H9 (cell line): ENCODE data around the gene CSTPP1. TPM values are rescaled to one million over a fixed set of nuclear protein-coding genes. Genes with fewer than 3 reads are reported as not detected.

Experiments used
- DNase-seq: peaks from one replicate; pipeline ENCODE4 v3.0.0-alpha.2; 2017
- H2AFZ ChIP-seq: one replicate; pipeline ENCODE4 v1.6.1; 2013; ENCODE audit warnings: mild to moderate bottlenecking, low read length, control low read depth, moderate library complexity
- H2AK5ac ChIP-seq: 2 replicates; pipeline ENCODE4 v1.6.1; 2013; ENCODE audit warnings: low read length, control low read depth, mixed read lengths; ENCODE audit not compliant: insufficient read length
- H2BK120ac ChIP-seq: one replicate; pipeline ENCODE4 v1.6.1; 2013; ENCODE audit warnings: low read depth, mild to moderate bottlenecking, low read length, control low read depth, inconsistent platforms; ENCODE audit not compliant: poor library complexity, severe bottlenecking
- H2BK12ac ChIP-seq: 2 replicates; pipeline ENCODE4 v1.6.1; 2013; ENCODE audit warnings: low read length, control low read depth, mixed read lengths, low read depth; ENCODE audit not compliant: insufficient read length
- H2BK15ac ChIP-seq: 2 replicates; pipeline ENCODE4 v1.6.1; 2013; ENCODE audit warnings: low read depth, low read length, control low read depth
- H2BK20ac ChIP-seq: one replicate; pipeline ENCODE4 v1.6.1; 2013; ENCODE audit warnings: low read depth, mild to moderate bottlenecking, low read length, control low read depth, inconsistent platforms; ENCODE audit not compliant: poor library complexity, severe bottlenecking
- H2BK5ac ChIP-seq: 2 replicates; pipeline ENCODE4 v1.6.1; 2013; ENCODE audit warnings: low read length, control low read depth, mixed read lengths; ENCODE audit not compliant: insufficient read length
- H3K14ac ChIP-seq: 2 replicates; pipeline ENCODE4 v1.6.1; 2013; ENCODE audit warnings: low read length, control low read depth; ENCODE audit not compliant: insufficient read depth
- H3K18ac ChIP-seq: 2 replicates; pipeline ENCODE4 v1.6.1; 2013; ENCODE audit warnings: low read depth, mild to moderate bottlenecking, mixed read lengths, low read length, control low read depth; ENCODE audit not compliant: insufficient read length
- H3K23ac ChIP-seq: 2 replicates; pipeline ENCODE4 v1.6.1; 2013; ENCODE audit warnings: low read length, control low read depth, mixed read lengths, low read depth; ENCODE audit not compliant: insufficient read length
- H3K23me2 ChIP-seq: 2 replicates; pipeline ENCODE4 v1.6.1; 2013; ENCODE audit warnings: low read depth, mild to moderate bottlenecking, mixed read lengths, low read length, control low read depth; ENCODE audit not compliant: insufficient read length, poor library complexity, severe bottlenecking
- H3K27ac ChIP-seq: 2 replicates; pipeline ENCODE4 v1.5.1; 2013; ENCODE audit warnings: low read length, control low read depth, mixed read lengths, low read depth; ENCODE audit not compliant: insufficient read length
- H3K27me3 ChIP-seq: 2 replicates; pipeline ENCODE4 v1.6.1; 2013; ENCODE audit warnings: low read length, control low read depth, inconsistent platforms; ENCODE audit not compliant: insufficient read depth
- H3K4ac ChIP-seq: 2 replicates; pipeline ENCODE4 v1.6.1; 2013; ENCODE audit warnings: low read depth, mild to moderate bottlenecking, control low read depth, inconsistent platforms, low read length, moderate library complexity
- H3K4me1 ChIP-seq: 2 replicates; pipeline ENCODE4 v1.6.1; 2013; ENCODE audit warnings: low read length, control low read depth, inconsistent platforms; ENCODE audit not compliant: insufficient read depth
- H3K4me2 ChIP-seq: 2 replicates; pipeline ENCODE4 v1.6.1; 2013; ENCODE audit warnings: low read length, control low read depth, mixed read lengths; ENCODE audit not compliant: insufficient read length, insufficient read depth
- H3K56ac ChIP-seq: 2 replicates; pipeline ENCODE4 v1.6.1; 2013; ENCODE audit warnings: low read depth, mild to moderate bottlenecking, mixed read lengths, low read length, control low read depth; ENCODE audit not compliant: insufficient read length
- H3K79me1 ChIP-seq: 2 replicates; pipeline ENCODE4 v1.6.1; 2013; ENCODE audit warnings: low read depth, mild to moderate bottlenecking, moderate library complexity, low read length, control low read depth, inconsistent platforms; ENCODE audit not compliant: insufficient read depth, poor library complexity, severe bottlenecking
- H3K79me2 ChIP-seq: 2 replicates; pipeline ENCODE4 v1.6.1; 2013; ENCODE audit warnings: low read length, control low read depth, inconsistent platforms; ENCODE audit not compliant: insufficient read depth
- H3K9ac ChIP-seq: 2 replicates; pipeline ENCODE4 v1.6.1; 2013; ENCODE audit warnings: low read length, control low read depth, mixed read lengths; ENCODE audit not compliant: insufficient read length; ENCODE audit errors: extremely low read depth
- H3K9me3 ChIP-seq: one replicate; pipeline ENCODE4 v1.6.1; 2013; ENCODE audit warnings: low read depth, low read length, inconsistent platforms; ENCODE audit not compliant: control insufficient read depth
- H3T11ph ChIP-seq: one replicate; pipeline ENCODE4 v1.6.1; 2013; ENCODE audit warnings: mild to moderate bottlenecking, low read length, control low read depth, inconsistent platforms
- H4K20me1 ChIP-seq: one replicate; pipeline ENCODE4 v1.6.1; 2013; ENCODE audit not compliant: control insufficient read depth, insufficient read length, insufficient read depth
- H4K5ac ChIP-seq: 2 replicates; pipeline ENCODE4 v1.6.1; 2013; ENCODE audit warnings: low read depth, mild to moderate bottlenecking, mixed read lengths, low read length, control low read depth; ENCODE audit not compliant: insufficient read length
- H4K8ac ChIP-seq: replicated peaks from 2 replicates; pipeline ENCODE4 v1.6.1; 2013; ENCODE audit warnings: low read length, control low read depth, mixed read lengths, low read depth; ENCODE audit not compliant: insufficient read length
- H4K91ac ChIP-seq: 2 replicates; pipeline ENCODE4 v1.6.1; 2013; ENCODE audit warnings: low read depth, mild to moderate bottlenecking, moderate library complexity, mixed read lengths, low read length, control low read depth; ENCODE audit not compliant: insufficient read length
- H3K27ac Mint-ChIP-seq, 3 experiments: 2 replicates in 2 of 3; 3 replicates in 1 of 3; pipeline ENCODE4 v1.8.0; 2020 to 2021; ENCODE audit warnings: mixed read lengths in 3 of 3, mild to moderate bottlenecking in 1 of 3, moderate library complexity in 1 of 3
- H3K27me3 Mint-ChIP-seq: 2 replicates; pipeline ENCODE4 v1.8.0; 2021; ENCODE audit warnings: low read depth, mild to moderate bottlenecking, moderate library complexity, mixed read lengths
- H3K36me3 Mint-ChIP-seq, 3 experiments: 2 replicates in 2 of 3; 3 replicates in 1 of 3; pipeline ENCODE4 v1.8.0; 2020 to 2021; ENCODE audit warnings: low read depth in 3 of 3, mixed read lengths in 3 of 3; ENCODE audit not compliant: insufficient read depth in 1 of 3
- H3K4me1 Mint-ChIP-seq, 2 experiments: 2 replicates each; pipeline ENCODE4 v1.8.0; 2020; ENCODE audit warnings: mixed read lengths in 2 of 2
- H3K4me3 Mint-ChIP-seq, 2 experiments: 2 replicates in 1 of 2; 3 replicates in 1 of 2; pipeline ENCODE4 v1.8.0; 2020 to 2021; ENCODE audit warnings: mild to moderate bottlenecking in 2 of 2, mixed read lengths in 2 of 2, moderate library complexity in 1 of 2
- H3K9me3 Mint-ChIP-seq, 2 experiments: 2 replicates in 1 of 2; 3 replicates in 1 of 2; pipeline ENCODE4 v1.8.0; 2020; ENCODE audit warnings: mild to moderate bottlenecking in 2 of 2, mixed read lengths in 2 of 2, moderate library complexity in 1 of 2
- CTCF ChIP-seq: fragments of 200-600 bp; sonication (generic); conservative IDR thresholded peaks from 3 replicates; pipeline ENCODE4 v1.8.0; 2021; ENCODE audit warnings: antibody characterized with exemption, mild to moderate bottlenecking
- total RNA-seq: library from RNA; stranded (reverse); gene quantifications from 2 replicates; pipeline ENCODE4 v1.2.1, GENCODE V29; 2021

The CSTPP1 gene
- total RNA-seq, 1 experiment from 2014 or later = 21.2 TPM

- Histone ChIP-seq H3K79me1 (no peaks in the 10 kb centered on the region), H2BK120ac (no peak overlapping the region), H3K27ac (no peak overlapping the region), H3K4ac (no peak overlapping the region), H3K56ac (no peak overlapping the region), H2BK15ac (no peak overlapping the region), H3K23ac (no peak overlapping the region), H2AK5ac (no peak overlapping the region), H2BK5ac (no peak overlapping the region), H2BK12ac (no peak overlapping the region), H3K9me3 (no peaks in the 10 kb centered on the region), H3K27me3 (no peaks in the 10 kb centered on the region), H4K8ac (no peak overlapping the region), H3K14ac (no peak overlapping the region), H4K91ac (no peak overlapping the region), H3K79me2 (no peaks in the 10 kb centered on the region), H3K18ac (no peak overlapping the region), H4K5ac (no peak overlapping the region), H2BK20ac (no peak overlapping the region), H4K20me1 (no peaks in the 10 kb centered on the region), H3T11ph (no peak overlapping the region), H3K9ac (no peak overlapping the region), H3K23me2 (no peaks in the 10 kb centered on the region), H3K4me1 (no peaks in the 10 kb centered on the region), H3K4me2 (no peak overlapping the region), H2AFZ (no peak overlapping the region)
- H3K4me1 Mint-ChIP-seq = peaks cover 13% of the 10 kb centered on the region in 2 experiments
- H3K4me3 Mint-ChIP-seq = no peak overlapping the region
- H3K27me3 Mint-ChIP-seq = peaks cover 2% of the 10 kb centered on the region; the same call in 1 of the 2 replicates
- TF ChIP-seq CTCF = no peak
- H3K27ac Mint-ChIP-seq = no peak overlapping the region
- peaks cover 0 to 2% of the 10 kb centered on the region in 2 experiments; a peak in 1 of 5 replicates for H3K9me3 Mint-ChIP-seq
- peaks cover 2 to 7% (median 4%) of the 10 kb centered on the region in 3 experiments; a peak in 4 of 7 replicates for H3K36me3 Mint-ChIP-seq
- DNase-seq = no peak
Observed at GRCh38 chr11:46999217-46999616, 62.7 kb downstream of the CSTPP1 start.
